IPS-15b (cell line): ENCODE results near the gene REX1BD.
A peak's percentile ranks its signal among the peaks of the same experiment; 100 is the strongest.

ENCODE experiments used
- H3K27me3 ChIP-seq: one replicate; pipeline ENCODE4 v1.6.1; 2013; ENCODE audit warnings: low read length; ENCODE audit not compliant: control insufficient read depth, insufficient read depth
- H3K36me3 ChIP-seq: one replicate; pipeline ENCODE4 v1.6.1; 2013; ENCODE audit warnings: low read length; ENCODE audit not compliant: control insufficient read depth, insufficient read depth
- H3K4me1 ChIP-seq: one replicate; pipeline ENCODE4 v1.6.1; 2013; ENCODE audit warnings: mild to moderate bottlenecking, low read length; ENCODE audit not compliant: control insufficient read depth, insufficient read depth
- H3K4me3 ChIP-seq: one replicate; pipeline ENCODE4 v1.5.1; 2013; ENCODE audit warnings: low read depth, low read length
- H3K9ac ChIP-seq: one replicate; pipeline ENCODE4 v1.6.1; 2013; ENCODE audit warnings: low read depth, mild to moderate bottlenecking, low read length
- H3K9me3 ChIP-seq: one replicate; pipeline ENCODE4 v1.6.1; 2013; ENCODE audit warnings: mild to moderate bottlenecking, low read length; ENCODE audit not compliant: control insufficient read depth, insufficient read depth

Gene REX1BD

GRCh38 chr19:18636183-18636968, 47.8 kb downstream of the REX1BD start:
- peak overlapping the region; percentile 68 for H3K4me3 ChIP-seq
- no peaks in the 10 kb centered on the region for H3K36me3 ChIP-seq
- peaks cover 3% of the 10 kb centered on the region for H3K4me1 ChIP-seq
- H3K9me3 ChIP-seq = no peaks in the 10 kb centered on the region
- H3K9ac ChIP-seq = peak overlapping the region; percentile 54
- peaks cover 16% of the 10 kb centered on the region for H3K27me3 ChIP-seq

DNA sequence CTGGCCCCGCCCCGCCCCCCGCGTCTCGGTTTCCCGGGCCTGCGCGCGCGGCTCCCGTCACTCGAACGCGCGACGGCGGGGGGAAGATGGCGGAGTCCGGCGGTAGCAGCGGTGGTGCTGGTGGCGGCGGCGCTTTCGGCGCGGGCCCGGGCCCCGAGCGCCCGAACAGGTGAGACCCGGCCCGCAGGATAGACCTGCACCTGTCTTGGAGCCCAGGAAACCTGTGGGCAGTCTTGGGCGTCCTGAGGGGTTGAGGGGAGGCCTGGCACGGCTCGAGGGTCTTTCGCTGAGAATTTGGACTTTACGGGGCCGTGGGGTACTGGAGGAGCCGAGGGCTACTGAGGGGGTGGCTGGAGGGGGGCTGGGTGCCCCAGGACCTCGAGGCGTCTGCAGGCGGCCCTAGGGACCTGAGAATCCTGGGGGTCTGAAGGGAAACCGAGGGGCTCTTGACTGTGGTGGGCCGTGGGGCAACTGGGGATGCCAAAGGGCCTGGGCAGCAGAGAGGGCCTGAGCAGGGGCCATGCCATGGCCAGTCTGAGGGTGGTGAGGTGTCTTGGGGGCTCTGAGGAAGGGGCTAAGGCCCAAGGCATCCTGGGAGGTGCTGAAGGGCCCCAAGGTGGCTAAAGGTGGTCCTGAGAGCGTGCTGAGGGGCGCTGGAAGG, 48.5 kb downstream of the REX1BD start, which contains the start of gene KLHL26:
Gene KLHL26 (plus strand): TSS at position 60 of the 661 bp plus-strand sequence. CDS start 27 bp downstream, at position 87.
- no peaks in the 10 kb centered on the region for H3K36me3 ChIP-seq
- peak within 1 kb of the TSS; percentile 81 for H3K9ac ChIP-seq
- H3K4me1 ChIP-seq = peaks cover 3% of the 10 kb centered on the region
- H3K4me3 ChIP-seq = peak within 1 kb of the TSS; percentile 80
- H3K27me3 ChIP-seq = peaks cover 16% of the 10 kb centered on the region
- H3K9me3 ChIP-seq = no peaks in the 10 kb centered on the region

GRCh38 chr19:18637673-18638630, 49.4 kb downstream of the REX1BD start:
- Histone ChIP-seq H3K4me3 (peak overlapping the region; percentile 80), H3K9ac (no peak overlapping the region)

DNA sequence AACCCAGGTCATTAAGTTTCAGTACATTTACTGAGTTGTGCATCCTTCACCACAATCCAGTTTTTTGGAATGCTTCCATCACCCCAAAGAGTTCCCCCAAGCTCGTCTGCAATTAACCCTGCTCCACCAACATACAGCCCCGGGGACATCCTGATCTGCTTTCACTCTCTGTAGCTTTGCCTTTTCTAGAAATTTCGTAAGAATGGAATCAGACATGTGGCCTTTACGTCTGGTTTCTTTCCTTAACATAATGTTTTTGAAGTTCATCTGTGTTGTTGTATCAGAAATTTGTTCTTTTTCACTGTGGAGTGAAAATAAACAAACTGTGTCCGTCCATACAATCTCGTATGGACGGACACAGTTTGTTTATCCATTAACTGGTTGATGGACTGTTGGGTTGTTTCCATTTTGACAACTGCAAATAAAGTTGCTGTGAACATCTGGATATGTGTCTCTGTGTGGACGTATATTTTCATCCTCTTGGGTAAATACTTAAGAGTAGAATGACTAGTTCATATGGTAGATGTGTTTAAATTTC, 51.2 kb downstream of the REX1BD start:
- Histone ChIP-seq H3K4me1 (peaks cover 4% of the 10 kb centered on the region), H3K36me3 (no peaks in the 10 kb centered on the region), H3K9me3 (no peaks in the 10 kb centered on the region), H3K27me3 (peaks cover 8% of the 10 kb centered on the region), H3K9ac (no peak overlapping the region), H3K4me3 (no peak overlapping the region)

More at GRCh38 chr19:18637673-18638630, 49.4 kb downstream of the REX1BD start:
- Histone ChIP-seq H3K4me1 (peaks cover 3% of the 10 kb centered on the region), H3K9me3 (no peaks in the 10 kb centered on the region), H3K36me3 (no peaks in the 10 kb centered on the region), H3K27me3 (peaks cover 16% of the 10 kb centered on the region)
